ENCODE measurements around the gene COX10.

- TF ChIP-seq POLR2A (IDR thresholded peaks at IDR 0.05; ENCODE audit: low read depth, low read length) (no peak), POLR2AphosphoS5 (IDR thresholded peaks at IDR 0.05; ENCODE audit: low read depth, low read length) (no peak), POU2F2 (IDR thresholded peaks at IDR 0.05; ENCODE audit: low read depth, low read length) (no peak), TAF1 (IDR thresholded peaks at IDR 0.05; ENCODE audit: low read depth, low read length) (no peak), PAX5 (IDR thresholded peaks at IDR 0.05; ENCODE audit: insufficient read depth, low read length, severe bottlenecking) (no peak), SPI1 (IDR thresholded peaks at IDR 0.05; ENCODE audit: low read depth, low read length) (no peak)
Observed at GRCh38 chr17:14134456-14134855, 65.2 kb downstream of the COX10 start.

All from GM12891 (cell line).